SK-N-SH (cell line): Measurements from ENCODE around the gene FGG. TPM values are rescaled to one million over a fixed set of nuclear protein-coding genes. Genes with fewer than 3 reads are reported as not detected.

ENCODE experiments used
- CTCF ChIA-PET: fragments of 300-600, 350-600 bp; formaldehyde crosslinking; extraction: SDS; loops from one replicate; lab custom pipeline; 2021; lab: Yijun Ruan, JAX
- POLR2A ChIA-PET: fragments of 350-600 bp; sonication (Branson Sonifier 250); formaldehyde crosslinking; extraction: SDS; loops from one replicate; lab custom pipeline; 2020; ENCODE audit warnings: antibody characterized with exemption, inconsistent platforms; lab: Yijun Ruan, JAX
- DNase-seq: peaks from one replicate; pipeline ENCODE4 v3.0.0; 2012
- H2AFZ ChIP-seq: fragments of 200-600 bp; sonication (generic); 2 replicates; pipeline ENCODE4 v1.8.1; 2016; ENCODE audit warnings: antibody characterized with exemption, mild to moderate bottlenecking, low read depth
- H3F3A ChIP-seq: fragments of 200-600 bp; sonication (generic); replicated peaks from 2 replicates; pipeline ENCODE3; 2016; ENCODE audit warnings: antibody characterized with exemption, mild to moderate bottlenecking; ENCODE audit not compliant: insufficient read depth
- H3K27ac ChIP-seq, 2 experiments: fragments of 200-500 bp in 1 of 2; fragments of 200-600 bp in 1 of 2; sonication (Bioruptor generic) in 1 of 2; sonication (generic), shearing (Covaris generic) in 1 of 2; 2 replicates each; pipeline versions ENCODE4 v1.5.1 to v1.6.1; 2014 to 2016; ENCODE audit warnings: low read depth in 2 of 2, inconsistent platforms in 1 of 2, low read length in 1 of 2, mild to moderate bottlenecking in 1 of 2, mixed read lengths in 1 of 2
- H3K27me3 ChIP-seq: fragments of 200-600 bp; sonication (generic), shearing (Covaris generic); 2 replicates; pipeline ENCODE4 v1.6.1; 2016; ENCODE audit warnings: mixed run types; ENCODE audit not compliant: insufficient read depth
- H3K36me3 ChIP-seq, 2 experiments: fragments of 200-500 bp in 1 of 2; fragments of 200-600 bp in 1 of 2; sonication (Bioruptor generic) in 1 of 2; sonication (generic) in 1 of 2; replicated peaks in 1 of 2; 2 replicates each; pipeline versions ENCODE3 to v1.5.1; 2014 to 2016; ENCODE audit warnings: low read length in 1 of 2, mild to moderate bottlenecking in 1 of 2; ENCODE audit not compliant: insufficient read depth in 2 of 2, control insufficient read depth in 1 of 2
- H3K4me1 ChIP-seq, 2 experiments: fragments of 200-500 bp in 1 of 2; fragments of 200-600 bp in 1 of 2; sonication (Bioruptor generic) in 1 of 2; sonication (generic), shearing (Covaris generic) in 1 of 2; 2 replicates each; pipeline versions ENCODE4 v1.5.1 to v1.6.1; 2014 to 2016; ENCODE audit warnings: low read depth in 1 of 2, low read length in 1 of 2, mixed run types in 1 of 2; ENCODE audit not compliant: insufficient read depth in 2 of 2, control insufficient read depth in 1 of 2
- H3K4me2 ChIP-seq: fragments of 200-600 bp; sonication (generic), shearing (Covaris generic); 2 replicates; pipeline ENCODE4 v1.6.1; 2017; ENCODE audit warnings: mixed run types
- H3K4me3 ChIP-seq, 2 experiments: fragments of 200-500 bp in 1 of 2; fragments of 200-600 bp in 1 of 2; sonication (Bioruptor generic) in 1 of 2; sonication (generic), shearing (Covaris generic) in 1 of 2; 2 replicates each; pipeline versions ENCODE4 v1.5.1 to v1.8.1; 2014 to 2016; ENCODE audit warnings: low read depth in 2 of 2, inconsistent platforms in 1 of 2, low read length in 1 of 2, mild to moderate bottlenecking in 1 of 2, mixed read lengths in 1 of 2, moderate library complexity in 1 of 2
- H3K79me2 ChIP-seq: fragments of 200-600 bp; sonication (generic); 2 replicates; pipeline ENCODE4 v1.8.1; 2017; ENCODE audit warnings: mild to moderate bottlenecking; ENCODE audit not compliant: insufficient read depth
- H3K9ac ChIP-seq: fragments of 200-600 bp; sonication (generic); 2 replicates; pipeline ENCODE4 v1.6.1; 2017; ENCODE audit warnings: mixed run types
- H3K9me2 ChIP-seq: fragments of 200-600 bp; sonication (generic); 2 replicates; pipeline ENCODE4 v1.6.1; 2017; ENCODE audit warnings: mixed run types
- H3K9me3 ChIP-seq: fragments of 200-600 bp; sonication (generic); 2 replicates; pipeline ENCODE4 v1.6.1; 2017; ENCODE audit warnings: mixed run types, mild to moderate bottlenecking, moderate library complexity
- H4K20me1 ChIP-seq: fragments of 200-600 bp; sonication (generic); 2 replicates; pipeline ENCODE4 v1.6.1; 2017; ENCODE audit warnings: mild to moderate bottlenecking, mixed run types; ENCODE audit not compliant: insufficient read depth
- CTCF ChIP-seq: fragments of 200-600 bp; sonication (generic); IDR thresholded peaks from 2 replicates; pipeline ENCODE4 v1.6.1; 2017; ENCODE audit warnings: antibody characterized with exemption, mild to moderate bottlenecking, moderate library complexity
- ELF1 ChIP-seq: IDR thresholded peaks from 2 replicates; pipeline ENCODE4 v1.4.0; 2012
- EZH2phosphoT487 ChIP-seq: fragments of 200-600 bp; sonication (generic); IDR thresholded peaks from 2 replicates; pipeline ENCODE4 v1.6.1; 2017; ENCODE audit warnings: low read depth, mixed run types, mild to moderate bottlenecking, antibody characterized with exemption, moderate library complexity, borderline replicate concordance
- FOSL2 ChIP-seq: IDR thresholded peaks from 2 replicates; pipeline ENCODE4 v1.4.0; 2012; ENCODE audit warnings: low read depth, mild to moderate bottlenecking, moderate library complexity, borderline replicate concordance
- GABPA ChIP-seq: IDR thresholded peaks from 2 replicates; pipeline ENCODE4 v1.4.0; 2012; ENCODE audit warnings: low read depth, mild to moderate bottlenecking
- GATA2 ChIP-seq: sonication (generic); formaldehyde crosslinking; IDR thresholded peaks from 2 replicates; pipeline ENCODE4 v1.5.0; 2020; ENCODE audit warnings: mild to moderate bottlenecking, missing genetic modification reagents
- IRF3 ChIP-seq: fragments of 150-350 bp; IDR thresholded peaks from 2 replicates; pipeline ENCODE4 v1.6.1; 2016; ENCODE audit warnings: mild to moderate bottlenecking, low read depth, low read length
- MXI1 ChIP-seq: IDR thresholded peaks from 2 replicates; pipeline ENCODE4 v1.6.1; 2012; ENCODE audit warnings: mild to moderate bottlenecking, low read depth, low read length, improper control_type of control experiment
- RCOR1 ChIP-seq: fragments of 150-350 bp; IDR thresholded peaks from 2 replicates; pipeline ENCODE4 v1.6.1; 2017; ENCODE audit warnings: antibody characterized with exemption, low read length
- RFX5 ChIP-seq: IDR thresholded peaks from 2 replicates; pipeline ENCODE4 v1.6.1; 2012; ENCODE audit warnings: mild to moderate bottlenecking, improper control_type of control experiment, low read length
- SIN3A ChIP-seq: IDR thresholded peaks from 2 replicates; pipeline ENCODE4 v1.6.1; 2012; ENCODE audit warnings: low read depth, mild to moderate bottlenecking, low read length, moderate library complexity, borderline replicate concordance
- YY1 ChIP-seq: IDR thresholded peaks from 2 replicates; pipeline ENCODE4 v1.4.0; 2012; ENCODE audit warnings: low read depth, mild to moderate bottlenecking
- ZBTB33 ChIP-seq: IDR thresholded peaks from 2 replicates; pipeline ENCODE4 v1.4.0; 2012; ENCODE audit warnings: low read depth, borderline replicate concordance
- WGBS: methylation state at CpG from one replicate; pipeline ENCODE4 v1.1.6; 2017; ENCODE audit warnings: low lambda C conversion rate; 5-methylcytosine and 5-hydroxymethylcytosine counted together
- polyA plus RNA-seq, 3 experiments: library from polyadenylated mRNA; depleted of rRNA; stranded (reverse); fragments of >200 nt; gene quantifications; 2 replicates each; pipeline ENCODE4 v1.2.3, GENCODE V29; 2012

FGG gene
- polyA plus RNA-seq, 1 of the 3 experiments (the other 2 are of a cell fraction), result not detected

GRCh38 chr4:154620111-154620510 lies 7.7 kb upstream of the FGG start:
- Histone ChIP-seq H3K79me2 (no peaks in the 10 kb centered on the region), H3K36me3 (no peaks in the 10 kb centered on the region), H3K9me2 (no peaks in the 10 kb centered on the region), H3K27ac (no peak overlapping the region), H3K4me1 (no peaks in the 10 kb centered on the region), H4K20me1 (no peaks in the 10 kb centered on the region), H3K27me3 (no peaks in the 10 kb centered on the region; the same call in 1 of the 2 replicates), H3K4me3 (no peak overlapping the region), H3F3A (no peaks in the 10 kb centered on the region), H3K9me3 (no peaks in the 10 kb centered on the region), H3K9ac (no peak overlapping the region), H2AFZ (no peak overlapping the region), H3K4me2 (no peak overlapping the region)
- 0% methylated on average over 1 of the region's 1 CpG for WGBS
- ChIA-PET CTCF (interaction anchor here (1.1 to 3.4 kb wide), 4 partner anchors 10 to 69 kb away, joined by 3 to 60 read pairs (median 14); partner anchors contain the start of gene PLRG1), POLR2A (no interaction called here)
- DNase-seq, result no peak
- TF ChIP-seq YY1 (no peak), FOSL2 (no peak), RCOR1 (no peak), RFX5 (no peak), ZBTB33 (no peak), GABPA (no peak), IRF3 (no peak), SIN3A (no peak), MXI1 (no peak), CTCF (no peak), EZH2phosphoT487 (no peak), GATA2 (no peak), ELF1 (no peak)
